Inflammatory macrophage (primary cell): ENCODE data around the gene ATOH8.
A peak's percentile ranks its signal among the peaks of the same experiment; 100 is the strongest.

ENCODE experiments used
- DNase-seq, 2 donors: peaks; one replicate each; pipeline ENCODE4 v3.0.0-alpha.2; 2020 to 2022

ATOH8 gene

DNA sequence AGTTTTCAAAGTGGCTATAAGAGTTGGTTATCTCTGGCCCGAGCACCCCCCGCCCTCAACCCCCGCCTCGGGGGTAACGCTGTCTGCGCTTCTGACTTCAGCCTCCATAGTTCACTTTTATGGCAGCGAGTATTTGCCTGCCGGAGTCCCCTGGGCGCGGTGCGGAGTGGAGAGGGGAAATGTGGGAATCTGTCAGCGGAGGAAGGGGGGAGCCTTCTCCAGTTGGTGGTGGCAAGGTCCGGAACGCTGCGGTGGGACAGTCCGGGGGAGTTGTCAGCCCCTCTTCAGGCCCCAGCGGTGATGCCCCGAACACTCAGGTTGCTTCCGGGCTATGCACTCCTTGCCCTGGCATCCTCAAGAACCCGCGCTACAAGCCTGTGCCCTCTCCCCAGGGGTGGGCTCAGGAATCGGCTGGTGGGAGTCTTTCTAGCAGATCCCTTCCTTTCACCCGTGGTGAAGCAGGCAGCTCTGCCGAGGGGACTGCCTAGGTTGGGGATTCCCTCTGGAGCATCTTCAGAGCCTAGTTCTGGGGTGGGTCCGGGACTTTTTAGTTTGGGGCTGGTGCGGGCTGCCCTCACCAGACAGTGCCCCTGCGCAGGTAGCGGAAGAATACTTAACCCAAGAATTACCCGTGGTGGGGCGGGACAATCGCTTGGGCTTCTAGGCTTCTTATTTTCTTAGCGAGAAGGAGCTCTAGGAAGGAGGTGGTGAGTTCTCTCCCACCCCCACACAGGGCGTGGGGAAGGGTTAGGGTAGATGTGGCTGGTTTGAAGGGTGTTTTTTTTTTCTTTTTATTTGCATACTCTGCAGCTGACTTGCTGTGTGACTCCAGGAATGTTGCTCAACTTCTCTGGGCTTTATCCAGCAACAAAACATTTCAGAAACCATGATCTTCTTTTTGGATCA, 1.6 kb downstream of the ATOH8 start:
- no peak for DNase-seq

DNA sequence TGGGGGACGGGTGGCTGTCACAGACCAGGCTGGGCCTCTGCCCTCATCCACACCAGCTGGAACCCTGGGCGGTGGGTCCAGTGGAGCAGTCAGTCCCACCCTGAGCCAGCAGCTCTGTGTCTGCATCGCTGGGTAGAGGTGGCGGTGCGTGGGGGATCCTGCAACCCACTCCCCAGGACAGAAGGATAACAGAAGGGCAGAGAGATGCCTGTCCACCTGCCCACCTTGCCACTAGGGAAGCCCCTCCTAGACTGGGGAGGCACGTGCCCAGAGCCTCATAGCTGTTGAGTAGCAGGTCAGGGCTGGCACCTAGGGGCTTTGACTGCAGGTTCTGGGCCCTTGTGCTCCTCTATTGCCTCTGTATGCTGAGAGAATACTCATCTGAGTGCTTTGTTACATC, 2.4 kb downstream of the ATOH8 start:
- DNase-seq, result no peak

DNA sequence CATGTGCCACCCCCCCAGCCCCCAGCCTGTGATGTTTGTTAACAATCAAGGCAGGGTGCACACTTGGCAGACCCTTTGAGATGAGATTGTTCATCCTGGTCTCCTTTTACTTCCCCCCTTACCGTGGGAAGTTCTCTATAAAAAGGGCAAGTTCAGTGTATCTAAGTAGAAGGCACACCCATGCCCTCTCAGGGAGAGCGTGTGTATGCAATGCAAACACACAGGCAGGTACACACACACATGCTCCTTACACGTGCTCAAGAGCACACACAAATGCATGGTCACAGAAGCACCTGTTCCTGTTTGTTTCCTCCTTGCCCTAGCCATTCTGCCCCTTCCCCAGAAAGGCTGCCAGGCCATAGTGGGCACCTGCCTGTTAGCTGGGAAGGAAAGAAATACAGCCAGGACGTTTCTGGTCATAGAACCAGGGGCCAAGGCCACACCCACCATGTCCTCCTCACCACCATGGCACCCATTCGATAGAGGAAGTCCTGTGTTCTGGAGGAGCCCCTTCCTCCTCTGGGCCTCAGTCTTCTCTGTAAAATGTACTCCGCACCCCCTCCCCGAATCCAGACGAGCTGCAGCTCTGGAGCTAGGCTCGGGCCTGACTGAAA, 3.1 kb downstream of the ATOH8 start:
- no peak for DNase-seq

DNA sequence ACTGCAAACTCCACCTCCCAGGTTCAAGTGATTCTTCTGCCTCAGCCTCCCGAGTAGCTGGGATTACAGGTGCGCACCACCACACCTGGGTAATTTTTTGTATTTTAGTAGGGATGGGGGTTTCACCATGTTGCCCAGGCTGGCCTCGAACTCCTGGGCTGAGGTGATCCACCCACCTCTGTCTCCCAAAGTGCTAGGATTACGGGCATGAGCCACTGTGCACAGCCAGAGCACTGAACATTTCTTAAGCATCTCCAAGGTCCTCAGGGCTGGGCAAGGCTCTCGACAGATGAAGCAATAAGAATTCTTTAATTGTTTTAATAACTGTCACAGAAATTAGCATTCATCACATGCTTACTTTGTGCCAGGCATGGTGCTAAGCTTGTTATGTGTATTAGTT, 4.1 kb downstream of the ATOH8 start:
- no peak for DNase-seq

DNA sequence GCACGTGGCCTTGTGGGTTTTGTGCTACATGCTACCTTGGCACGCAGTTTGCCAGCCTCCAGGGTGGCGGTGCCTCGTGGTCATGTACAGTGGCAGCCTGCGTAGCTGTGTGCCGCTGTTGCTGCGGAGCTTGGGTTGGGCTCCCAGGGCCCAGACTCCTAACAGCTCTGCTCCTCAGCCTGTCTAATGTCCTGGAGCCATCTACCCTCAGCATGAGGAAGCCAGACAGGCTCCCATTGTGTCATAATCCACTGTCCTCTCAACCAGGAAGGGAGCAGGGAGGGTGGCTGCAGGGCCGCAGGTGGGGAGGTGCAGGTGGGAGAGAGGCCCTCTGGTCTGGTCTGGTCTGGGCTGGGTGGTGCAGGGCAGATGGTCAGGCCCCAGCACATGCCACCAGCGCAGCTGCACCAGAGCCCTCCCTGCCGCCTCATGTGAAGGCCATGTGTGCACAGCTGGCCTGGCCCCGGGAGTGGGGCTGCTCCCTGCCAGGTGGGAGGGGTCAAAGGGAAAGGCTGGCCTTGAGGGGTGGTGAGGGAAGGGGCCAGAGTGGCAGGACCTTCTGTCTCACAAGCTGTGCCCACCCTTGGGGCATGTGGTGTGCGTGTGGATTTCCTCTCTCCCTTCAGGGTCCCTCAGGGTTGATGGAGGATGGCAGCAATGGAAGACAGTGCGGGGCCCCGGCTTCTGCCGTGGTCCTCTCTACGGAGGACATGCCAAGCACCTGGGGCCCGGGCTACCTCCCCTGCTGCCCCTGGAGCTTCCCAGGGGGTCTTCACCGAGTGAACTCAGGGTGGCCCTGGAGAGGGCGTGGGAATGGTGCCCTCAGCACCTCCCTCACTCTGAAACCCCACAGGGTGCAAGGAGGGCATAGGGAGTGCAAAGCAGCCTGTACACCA, 4.8 kb downstream of the ATOH8 start:
- no peak for DNase-seq

DNA sequence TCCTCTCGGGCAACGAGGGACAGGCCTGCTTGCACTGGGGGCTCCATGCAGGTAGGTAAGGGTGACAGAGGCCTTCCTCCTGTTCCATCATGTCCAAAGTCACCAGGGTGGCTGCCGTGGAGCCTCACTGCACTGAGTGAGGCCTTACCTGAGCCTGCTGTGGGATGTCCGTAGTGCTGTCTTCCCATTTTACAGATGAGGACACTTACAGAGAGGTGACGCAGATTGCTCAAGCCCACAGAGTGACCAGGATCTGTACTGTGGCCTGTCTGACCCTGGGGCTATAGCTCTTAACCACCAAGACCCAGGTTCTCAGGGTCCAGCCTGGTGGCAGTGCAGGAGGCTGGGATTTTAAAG, 5.4 kb downstream of the ATOH8 start:
- DNase-seq, result no peak

DNA sequence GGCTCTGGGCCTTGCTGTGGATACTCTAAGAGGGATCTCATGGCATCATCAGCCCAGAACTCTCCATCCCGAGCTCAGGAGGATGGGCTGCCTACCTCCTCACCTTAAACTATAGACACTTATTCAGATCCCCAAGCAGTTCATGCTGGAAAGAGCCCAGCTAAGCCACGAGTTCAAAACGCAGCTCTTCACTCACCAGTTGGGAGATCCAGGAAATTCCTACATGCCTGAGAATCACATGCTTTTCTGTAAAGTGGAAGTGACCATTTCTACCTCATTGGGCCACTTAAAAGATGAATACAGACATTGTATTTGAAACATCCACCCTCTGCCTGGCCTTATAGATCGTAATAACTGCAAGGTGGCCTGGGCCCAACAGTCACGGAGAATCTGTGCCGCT, 6.6 kb downstream of the ATOH8 start:
- no peak for DNase-seq

DNA sequence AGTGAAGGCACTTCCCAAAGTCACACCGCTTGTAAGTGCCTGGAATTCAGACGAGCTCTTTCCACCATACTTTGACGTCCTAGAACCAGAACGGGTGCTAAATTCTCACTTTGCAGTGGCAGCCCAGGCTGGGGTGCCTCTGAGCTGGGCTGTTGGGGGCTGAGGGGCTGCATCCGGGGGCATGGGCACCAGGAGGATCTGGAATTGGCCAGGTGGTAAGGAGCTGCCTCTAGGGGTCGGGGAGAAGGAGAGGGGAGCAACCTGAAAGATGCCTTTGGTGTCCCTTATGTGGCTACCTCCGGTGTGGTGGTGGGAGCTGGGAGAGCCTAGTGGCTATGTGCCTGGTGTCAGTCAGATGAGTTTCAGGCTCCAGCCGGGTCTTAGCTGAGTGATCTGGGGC, 7.1 kb downstream of the ATOH8 start:
- no peak for DNase-seq

DNA sequence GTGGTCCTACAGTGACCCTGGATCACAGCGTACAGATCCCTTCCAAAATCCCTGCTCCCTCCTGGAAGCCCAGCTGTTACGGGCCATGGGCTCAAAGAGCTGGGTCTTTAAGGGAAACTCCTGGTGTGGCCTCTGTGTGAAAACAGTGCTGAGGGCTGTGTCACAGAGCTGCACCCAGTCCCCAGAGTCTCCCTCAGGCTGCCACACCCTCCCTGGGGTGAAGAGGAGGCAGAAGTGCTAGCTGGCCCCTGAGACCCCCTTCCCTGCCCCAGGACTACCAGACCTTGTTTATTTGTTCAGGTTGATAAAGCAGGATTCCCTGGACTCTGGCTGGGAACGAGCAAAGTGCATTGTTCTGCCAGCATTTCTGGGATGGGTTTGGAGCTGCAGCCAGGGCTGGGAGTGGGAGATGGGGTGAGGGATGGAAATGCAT, 7.7 kb downstream of the ATOH8 start:
- no peak for DNase-seq

DNA sequence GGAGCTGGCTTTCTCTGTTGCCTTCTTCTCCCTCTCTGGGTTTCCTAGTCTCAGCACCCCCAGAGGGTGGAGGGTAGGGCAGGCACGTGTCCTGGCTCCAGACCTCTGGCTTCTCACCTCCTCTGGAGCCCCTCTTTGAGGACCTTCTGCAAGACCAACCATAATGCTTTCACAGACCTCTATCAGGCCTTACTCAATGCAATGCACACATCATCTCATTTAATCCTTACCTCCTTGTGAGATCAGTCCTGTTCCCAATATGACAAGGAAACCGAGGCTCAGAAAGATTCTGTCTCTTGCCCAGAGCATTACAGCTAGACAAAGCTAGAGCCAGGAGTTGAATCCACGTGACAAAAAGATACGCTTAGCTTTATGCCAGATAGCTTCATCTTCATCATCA, 8.2 kb downstream of the ATOH8 start:
- DNase-seq, result no peak

DNA sequence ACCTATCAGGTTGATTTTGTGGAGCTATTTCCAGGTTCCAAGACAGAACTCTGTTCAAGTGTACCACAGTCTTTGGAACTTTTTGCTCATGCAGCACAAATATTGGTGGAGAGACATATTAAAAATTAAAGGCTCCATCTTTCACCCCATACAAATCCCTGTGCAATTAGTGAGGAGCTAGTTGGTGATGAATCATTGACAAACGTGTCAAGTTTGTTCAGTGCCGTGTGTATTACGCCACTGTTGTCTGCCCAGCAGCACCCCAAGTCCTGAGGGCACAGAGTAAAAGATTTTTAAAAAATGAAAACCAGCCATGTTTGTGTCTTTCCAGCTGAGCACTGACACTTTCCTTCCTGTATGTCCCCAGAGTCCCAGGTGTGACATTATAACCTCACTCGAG, 9.3 kb downstream of the ATOH8 start:
- DNase-seq, result no peak

DNA sequence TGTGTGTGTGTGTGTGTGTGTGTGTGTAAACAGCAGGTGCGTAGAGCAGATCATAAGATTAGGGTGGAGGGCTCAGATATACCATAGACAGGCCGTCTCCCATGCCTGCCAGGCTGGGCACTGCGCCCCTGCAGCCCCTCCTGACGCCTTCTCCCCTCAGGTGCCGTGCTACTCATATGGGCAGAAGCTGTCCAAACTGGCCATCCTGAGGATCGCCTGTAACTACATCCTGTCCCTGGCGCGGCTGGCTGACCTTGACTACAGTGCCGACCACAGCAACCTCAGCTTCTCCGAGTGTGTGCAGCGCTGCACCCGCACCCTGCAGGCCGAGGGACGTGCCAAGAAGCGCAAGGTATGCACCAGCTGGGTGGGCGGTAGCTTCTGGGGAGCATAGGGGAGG, 10.0 kb downstream of the ATOH8 start:
- DNase-seq, result no peak

DNA sequence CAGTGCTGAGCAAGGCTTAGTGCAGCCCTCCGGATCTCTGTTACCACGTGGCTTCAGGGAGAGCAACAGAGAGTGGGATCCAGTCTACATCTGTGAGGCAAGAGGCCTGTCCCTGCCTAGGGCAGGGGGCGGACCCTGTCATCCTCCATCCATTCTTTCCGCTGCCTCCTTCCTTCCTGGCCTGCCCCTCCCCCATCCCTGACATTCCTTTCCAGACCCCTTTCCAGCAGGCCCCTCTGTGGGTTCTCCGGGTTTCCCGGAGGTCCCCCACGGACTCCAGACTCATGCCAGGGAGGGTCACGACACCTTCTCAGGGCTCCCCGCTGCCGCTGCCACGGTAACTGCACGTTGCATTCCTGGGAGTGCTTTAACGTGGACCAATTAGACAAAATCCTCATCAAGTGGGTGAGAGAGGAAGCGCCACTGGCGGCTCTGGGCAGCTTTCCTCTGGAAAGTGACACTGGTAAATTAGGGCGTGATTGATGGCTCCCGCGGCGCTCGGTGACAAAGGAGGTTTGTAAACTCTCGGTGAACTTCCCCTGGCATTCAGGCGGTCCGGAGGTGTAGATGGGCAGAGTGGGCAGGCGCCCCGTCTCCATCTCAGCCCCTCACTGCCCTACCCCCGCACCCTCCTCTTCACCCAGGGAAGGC, 11.4 kb downstream of the ATOH8 start:
- DNase-seq, result peak; percentile 42 to 65

DNA sequence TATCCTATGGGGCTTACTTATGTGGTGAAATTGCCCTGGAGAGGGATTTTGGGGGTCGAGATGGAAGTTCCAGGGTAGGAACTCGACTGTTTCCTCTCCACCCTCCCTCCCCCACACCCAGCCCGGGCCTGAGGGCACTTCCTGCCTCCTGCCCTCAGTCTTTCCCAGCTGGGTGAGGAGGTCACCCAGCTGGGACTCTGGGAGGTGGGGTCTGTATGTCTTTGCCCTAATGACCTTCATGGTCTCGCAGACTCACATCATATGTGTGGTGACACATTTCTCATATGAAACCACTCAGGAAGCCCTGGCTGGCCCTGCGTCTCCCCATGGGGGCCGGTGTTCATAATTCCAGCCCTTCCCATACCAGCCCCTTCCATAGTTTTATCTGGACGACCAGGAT, 12.4 kb downstream of the ATOH8 start:
- no peak for DNase-seq

DNA sequence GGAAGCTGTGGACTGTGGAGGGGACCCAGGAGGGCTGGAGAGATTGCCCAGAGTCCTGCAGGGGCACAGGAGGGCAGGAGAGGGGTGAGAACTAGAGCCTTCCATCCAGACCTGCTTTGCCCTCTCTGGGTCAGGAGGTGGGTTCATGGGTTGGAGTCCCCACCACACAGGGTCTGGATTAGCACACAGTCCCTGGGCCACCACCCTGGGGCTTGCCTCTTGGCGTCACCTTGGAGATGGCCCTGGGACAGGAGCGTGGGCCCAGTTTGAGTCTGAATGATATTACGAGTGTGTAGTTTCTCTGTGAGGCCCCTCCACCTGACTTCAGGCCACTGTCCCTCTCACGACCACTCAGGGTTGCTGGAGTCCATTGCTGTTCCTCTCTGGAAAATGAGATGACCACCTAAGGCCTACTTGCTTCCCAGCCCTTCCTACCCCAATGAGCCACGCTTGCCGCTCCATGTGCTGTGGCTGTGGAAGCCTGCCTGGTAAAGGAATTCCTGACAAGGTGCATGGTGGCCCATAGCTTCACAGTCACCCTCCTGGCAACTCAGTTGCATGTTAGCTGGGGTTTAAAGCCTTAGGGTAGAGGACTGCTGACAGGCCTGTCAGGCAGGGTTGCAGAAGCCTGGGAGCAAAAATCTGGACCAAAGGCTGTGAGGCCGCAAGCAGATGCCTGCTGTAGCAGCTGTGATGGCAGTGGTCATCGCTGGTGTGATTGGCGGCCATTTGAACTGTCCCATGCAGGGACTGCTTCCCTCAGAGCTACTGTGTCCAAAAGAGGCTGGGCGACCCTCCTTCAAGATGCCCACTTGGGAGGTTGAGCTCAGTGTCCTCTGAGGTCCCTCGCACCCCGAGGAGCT, 14.2 kb downstream of the ATOH8 start:
- DNase-seq, result no peak

DNA sequence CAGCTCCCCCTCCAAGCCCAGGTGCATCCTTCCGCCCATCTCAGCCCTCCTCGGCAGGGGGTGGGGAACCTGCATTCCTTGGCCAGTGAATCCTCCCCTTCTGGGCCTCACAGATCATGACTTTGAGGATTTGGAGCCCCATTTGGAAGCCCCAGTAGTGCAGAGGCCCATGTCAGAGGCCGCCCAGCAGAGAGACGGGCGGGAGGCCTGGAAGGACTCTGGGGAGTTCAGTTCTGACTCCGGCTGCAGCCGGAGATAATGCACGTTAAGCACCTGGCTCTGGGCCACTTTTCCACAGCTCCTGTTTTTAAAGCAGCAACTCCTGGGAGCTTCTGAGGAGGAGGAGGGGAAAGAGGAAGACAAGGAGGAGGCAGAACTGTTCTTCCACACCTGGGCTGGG, 14.9 kb downstream of the ATOH8 start:
- no peak for DNase-seq

DNA sequence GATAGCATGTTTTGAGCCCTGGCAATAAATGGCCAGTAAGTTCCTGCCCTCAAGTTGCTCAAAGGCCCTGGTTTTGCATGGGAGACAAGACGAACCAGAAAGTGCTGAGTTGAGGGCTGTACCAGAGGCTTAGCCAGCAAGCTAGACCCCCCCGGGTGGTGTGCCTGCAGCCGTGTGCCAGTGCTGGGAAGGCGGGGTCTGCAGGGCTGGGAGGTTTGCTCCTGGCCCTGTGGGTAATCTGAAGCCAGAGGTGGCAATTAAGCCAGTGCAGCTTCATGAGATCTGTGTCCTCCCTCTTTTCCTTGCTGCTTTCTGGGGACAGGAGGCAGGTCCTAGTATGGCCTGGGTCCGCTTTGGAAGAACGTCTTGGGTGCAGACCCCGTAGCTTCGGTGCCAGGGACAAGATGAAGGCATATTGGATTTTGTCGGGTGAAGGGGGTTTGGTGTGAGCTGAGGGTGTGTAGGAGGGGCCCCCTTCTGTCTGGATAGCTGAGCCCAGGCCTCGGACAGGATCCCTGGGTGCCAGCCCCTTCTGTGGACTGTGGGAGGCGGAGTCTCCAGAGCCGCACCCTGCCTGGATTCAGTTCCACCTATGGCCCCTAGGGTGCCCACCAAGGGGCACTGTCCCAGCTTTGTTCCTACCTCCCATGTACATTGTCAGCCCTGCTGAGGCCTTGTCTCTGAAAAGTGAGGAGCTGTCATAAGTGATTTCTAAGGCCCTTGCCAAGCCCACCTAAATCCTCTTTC, 15.6 kb downstream of the ATOH8 start:
- no peak for DNase-seq

DNA sequence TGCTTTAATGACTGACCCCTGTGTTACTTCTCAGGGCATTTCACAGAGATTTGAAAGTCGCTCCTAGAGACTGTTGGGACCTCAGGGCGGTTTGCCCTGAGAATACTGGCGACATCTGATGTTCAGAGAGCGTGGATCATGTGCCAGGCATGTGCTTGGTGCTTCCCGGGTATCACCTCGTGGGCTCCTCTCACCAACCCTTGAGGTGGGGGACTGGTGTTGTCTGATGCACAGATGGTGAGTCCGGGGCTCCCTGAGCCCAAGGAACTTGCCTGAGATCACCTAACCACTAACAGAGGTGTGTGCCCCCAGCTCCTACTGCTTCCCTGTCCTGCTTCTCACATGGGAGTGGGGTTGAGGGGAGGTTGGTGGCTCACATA, 16.2 kb downstream of the ATOH8 start:
- no peak for DNase-seq

DNA sequence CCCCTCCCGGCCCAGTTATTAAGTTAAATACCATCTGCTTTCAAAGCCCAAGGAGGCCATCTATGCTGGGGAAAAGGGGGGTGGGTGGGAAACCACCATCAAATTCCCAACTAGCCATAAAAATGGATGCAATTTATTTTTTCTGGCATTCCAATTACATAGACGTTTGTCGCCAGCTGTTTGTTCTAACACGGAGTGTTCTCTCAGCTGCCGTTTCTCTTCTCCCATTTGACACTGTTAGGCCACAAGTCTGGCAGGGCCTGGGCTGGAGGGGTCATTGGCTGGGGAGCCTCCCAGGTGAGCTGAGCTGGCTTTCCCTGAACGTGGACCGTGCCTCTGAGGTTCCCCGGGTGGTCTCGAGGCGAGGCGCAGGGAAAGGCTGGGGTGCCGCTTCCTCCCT, 16.6 kb downstream of the ATOH8 start:
- no peak for DNase-seq

DNA sequence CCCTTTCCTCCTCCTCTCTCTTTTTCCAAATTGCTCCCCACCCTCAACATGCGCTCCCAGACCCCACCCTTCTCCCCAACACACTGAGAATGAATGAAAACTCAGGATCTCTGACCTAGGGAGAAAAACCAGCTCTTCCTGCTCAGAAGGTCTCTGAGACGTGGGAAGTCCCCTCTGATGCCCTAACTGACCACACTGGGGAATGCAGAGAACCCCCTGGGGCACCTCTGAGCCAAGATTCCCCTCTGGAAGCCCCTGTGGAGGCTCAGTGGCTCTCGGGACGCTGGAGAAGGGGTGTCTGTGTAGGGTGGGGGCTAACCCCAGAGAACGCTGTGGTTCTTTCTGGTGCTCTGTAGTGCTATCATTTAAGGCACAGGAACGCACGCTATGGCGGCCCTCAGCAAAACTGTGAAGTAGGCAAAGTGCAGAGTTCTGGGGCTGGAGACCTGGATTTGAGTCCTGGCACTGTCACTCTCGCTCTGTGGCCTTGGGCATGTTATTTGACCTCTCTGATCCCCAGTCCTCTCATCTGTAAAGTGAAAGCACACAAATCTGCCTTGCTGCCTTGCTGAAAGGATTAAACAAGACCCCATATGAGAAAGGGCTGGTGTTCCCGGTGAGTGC, 17.1 kb downstream of the ATOH8 start:
- no peak for DNase-seq

DNA sequence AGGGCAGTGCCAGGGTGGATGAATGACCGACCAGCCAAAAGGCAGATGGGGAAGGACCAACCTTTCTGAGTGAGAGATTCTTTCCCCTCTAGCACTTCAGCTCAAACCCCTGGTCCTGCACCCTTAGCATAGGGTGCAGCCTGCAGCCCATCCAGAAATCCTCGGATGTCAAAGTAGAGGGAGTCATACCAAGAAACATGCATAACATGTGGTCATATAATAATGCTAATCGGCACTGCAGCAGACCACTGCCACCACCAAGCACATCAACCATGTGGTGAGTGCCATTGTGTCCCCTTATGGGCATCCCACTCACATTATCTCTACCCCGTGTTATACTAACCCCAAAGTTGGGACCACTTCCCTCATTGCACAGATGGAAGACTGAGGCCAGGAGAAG, 17.7 kb downstream of the ATOH8 start:
- no peak for DNase-seq
